Naive thymus-derived CD4-positive, alpha-beta T cell (primary cell): ENCODE data around the gene GPRC5C. TPM values are rescaled to one million over a fixed set of nuclear protein-coding genes. Genes with fewer than 3 reads are reported as not detected.

Experiments
- ATAC-seq: fragments of 150-1000 bp; cut with Tn5 transposase; 2 replicates; pipeline ENCODE4 v1.10.0; 2021; ENCODE audit warnings: mild to moderate bottlenecking, moderate library complexity
- CTCF ChIA-PET: fragments of 350-600 bp; sonication (Branson Sonifier 250); formaldehyde crosslinking; loops from one replicate; lab custom pipeline; 2021; ENCODE audit warnings: antibody characterized with exemption; lab: Charles Lee
- POLR2A ChIA-PET: fragments of 350-600 bp; sonication (Branson Sonifier 250); formaldehyde crosslinking; loops from one replicate; lab custom pipeline; 2021; ENCODE audit warnings: antibody characterized with exemption, inconsistent platforms; lab: Charles Lee
- DNase-seq, 9 donors: peaks; one replicate each; pipeline versions ENCODE4 v3.0.0 to v3.0.0-alpha.2; 2020 to 2022; ENCODE audit warnings: mixed read lengths in 1 of 9
- H3K27ac ChIP-seq: one replicate; pipeline ENCODE4 v1.7.0; 2013; ENCODE audit warnings: mild to moderate bottlenecking, low read depth, low read length, moderate library complexity
- H3K27me3 ChIP-seq, 2 donors: one replicate each; pipeline ENCODE4 v1.7.0; 2013; ENCODE audit warnings: low read length in 2 of 2, mild to moderate bottlenecking in 2 of 2, moderate library complexity in 2 of 2; ENCODE audit not compliant: control insufficient read depth in 2 of 2, insufficient read depth in 2 of 2
- H3K36me3 ChIP-seq, 3 experiments: 1 replicate in 2 of 3; 2 replicates in 1 of 3; pipeline ENCODE4 v1.7.0; 2013; ENCODE audit warnings: low read length in 3 of 3, mild to moderate bottlenecking in 3 of 3, moderate library complexity in 1 of 3; ENCODE audit not compliant: insufficient read depth in 3 of 3, control insufficient read depth in 2 of 3
- H3K4me1 ChIP-seq, 2 donors: one replicate each; pipeline ENCODE4 v1.7.0; 2013; ENCODE audit warnings: low read length in 2 of 2, mild to moderate bottlenecking in 2 of 2, moderate library complexity in 1 of 2; ENCODE audit not compliant: control insufficient read depth in 2 of 2, insufficient read depth in 2 of 2
- H3K4me3 ChIP-seq: 2 replicates; pipeline ENCODE4 v1.7.0; 2013; ENCODE audit warnings: mild to moderate bottlenecking, low read length
- H3K9me3 ChIP-seq, 3 experiments: 1 replicate in 2 of 3; 2 replicates in 1 of 3; pipeline ENCODE4 v1.7.0; 2013; ENCODE audit warnings: low read length in 3 of 3; ENCODE audit not compliant: control insufficient read depth in 2 of 3
- H3K27ac Mint-ChIP-seq, 9 donors: one replicate each; pipeline ENCODE4 v1.8.0; 2020 to 2022; ENCODE audit warnings: mixed read lengths in 9 of 9, mild to moderate bottlenecking in 8 of 9, moderate library complexity in 5 of 9, inconsistent platforms in 2 of 9
- H3K27me3 Mint-ChIP-seq, 5 donors: one replicate each; pipeline ENCODE4 v1.8.0; 2021 to 2022; ENCODE audit warnings: mixed read lengths in 5 of 5, mild to moderate bottlenecking in 1 of 5
- H3K36me3 Mint-ChIP-seq, 5 donors: one replicate each; pipeline ENCODE4 v1.8.0; 2020 to 2022; ENCODE audit warnings: mixed read lengths in 5 of 5, mild to moderate bottlenecking in 3 of 5, inconsistent platforms in 1 of 5
- H3K4me1 Mint-ChIP-seq, 7 donors: one replicate each; pipeline ENCODE4 v1.8.0; 2020 to 2022; ENCODE audit warnings: mixed read lengths in 7 of 7, mild to moderate bottlenecking in 3 of 7, inconsistent platforms in 1 of 7
- H3K4me3 Mint-ChIP-seq, 10 donors: one replicate each; pipeline ENCODE4 v1.8.0; 2020 to 2022; ENCODE audit warnings: mild to moderate bottlenecking in 10 of 10, mixed read lengths in 10 of 10, moderate library complexity in 6 of 10, inconsistent platforms in 2 of 10
- H3K9me3 Mint-ChIP-seq, 11 donors: one replicate each; pipeline ENCODE4 v1.8.0; 2020 to 2022; ENCODE audit warnings: mixed read lengths in 11 of 11, mild to moderate bottlenecking in 4 of 11, inconsistent platforms in 1 of 11, moderate library complexity in 1 of 11
- intact Hi-C, 2 donors: fragments of 100-400 bp; cut with micrococcal nuclease; formaldehyde crosslinking; loops; one replicate each; pipeline ENCODE4 v1.15.1; 2023
- polyA plus RNA-seq, 2 donors: library from polyadenylated mRNA; unstranded; fragments of 300-500 nt; fragmentation: Illumina TruSeq; gene quantifications; one replicate each; pipeline ENCODE4 v1.2.3, GENCODE V29; 2021
- total RNA-seq, 6 experiments: library from RNA in 5 of 6; stranded (reverse) in 5 of 6; gene quantifications; 1 replicate in 5 of 6; 2 replicates in 1 of 6; pipeline ENCODE4 v1.2.3 and lab custom pipeline; 2021 to 2026

The GPRC5C gene
- total and polyA plus RNA-seq, 7 experiments from 2014 or later: 0.13 to 1.9 (median 0.29) TPM; not detected in 4

- ChIA-PET POLR2A (no interaction called here), CTCF (interaction anchor here (1.7 kb wide), 1 partner anchor 13 kb away, joined by 4 read pairs; no protein-coding TSS in a partner anchor)
- Histone ChIP-seq H3K4me1 (peaks cover 16 to 55% of the 10 kb centered on the region in 2 donors), H3K4me3 (no peak overlapping the region), H3K27ac (no peak overlapping the region), H3K9me3 (no peaks in the 10 kb centered on the region), H3K36me3 (no peaks in the 10 kb centered on the region), H3K27me3 (no peaks in the 10 kb centered on the region)
- ATAC-seq: no peak
- Mint-ChIP-seq H3K4me3 (no peak overlapping the region), H3K27ac (no peak overlapping the region), H3K9me3 (no peaks in the 10 kb centered on the region), H3K36me3 (no peaks in the 10 kb centered on the region), H3K4me1 (peaks cover 4 to 49% (median 23%) of the 10 kb centered on the region in 7 donors), H3K27me3 (peaks cover 0 to 16% (median 0%) of the 10 kb centered on the region in 5 donors)
- no peak for DNase-seq
- intact Hi-C loops: loop anchor here in 1 of 2 donors (10.0 kb wide), 1 partner anchor 154 kb away; no protein-coding TSS in a partner anchor
These were observed 26.9 kb downstream of the GPRC5C start for GRCh38 chr17:74458835-74459234.

- peaks cover 0 to 16% (median 0%) of the 10 kb centered on the region in 5 donors for H3K27me3 Mint-ChIP-seq
- Histone ChIP-seq H3K4me3 (no peak overlapping the region), H3K4me1 (peaks cover 24 to 59% of the 10 kb centered on the region in 2 donors), H3K27ac (no peak overlapping the region), H3K36me3 (no peaks in the 10 kb centered on the region), H3K27me3 (no peaks in the 10 kb centered on the region), H3K9me3 (no peaks in the 10 kb centered on the region)
- peaks cover 4 to 49% (median 23%) of the 10 kb centered on the region in 7 donors for H3K4me1 Mint-ChIP-seq
- POLR2A ChIA-PET: no interaction called here
- no peaks in the 10 kb centered on the region for H3K36me3 Mint-ChIP-seq
- no peak overlapping the region for H3K27ac Mint-ChIP-seq
- H3K4me3 Mint-ChIP-seq: no peak overlapping the region
- intact Hi-C loops: loop anchor here in 1 of 2 donors (10.0 kb wide), 1 partner anchor 155 kb away; no protein-coding TSS in a partner anchor
- no peaks in the 10 kb centered on the region for H3K9me3 Mint-ChIP-seq
- ATAC-seq: no peak
- CTCF ChIA-PET: interaction anchor here (0.6 kb wide), 2 partner anchors 28 to 1262 kb away, joined by 3 to 5 read pairs; no protein-coding TSS in a partner anchor
- no peak for DNase-seq
These were observed 27.7 kb downstream of the GPRC5C start for GRCh38 chr17:74459622-74460021.

GRCh38 chr17:74460241-74460640, 28.4 kb downstream of the GPRC5C start:
- no peaks in the 10 kb centered on the region for H3K36me3 Mint-ChIP-seq
- Histone ChIP-seq H3K36me3 (no peaks in the 10 kb centered on the region), H3K9me3 (no peaks in the 10 kb centered on the region), H3K27me3 (no peaks in the 10 kb centered on the region), H3K4me3 (no peak overlapping the region), H3K27ac (no peak overlapping the region), H3K4me1 (peaks cover 30 to 65% of the 10 kb centered on the region in 2 donors)
- peaks cover 0 to 16% (median 0%) of the 10 kb centered on the region in 5 donors for H3K27me3 Mint-ChIP-seq
- H3K4me3 Mint-ChIP-seq: no peak overlapping the region
- intact Hi-C loops: no loop called here
- CTCF ChIA-PET: interaction anchor here (0.7 to 1.0 kb wide), 2 partner anchors 14 to 103 kb away, joined by 3 to 4 read pairs; no protein-coding TSS in a partner anchor
- POLR2A ChIA-PET: no interaction called here
- peak overlapping the region in 4 of 9 donors; percentile 27 to 52 (median 44) for H3K27ac Mint-ChIP-seq
- ATAC-seq (no peak), DNase-seq (no peak)
- H3K4me1 Mint-ChIP-seq: peaks cover 4 to 47% (median 23%) of the 10 kb centered on the region in 7 donors
- H3K9me3 Mint-ChIP-seq: no peaks in the 10 kb centered on the region

GRCh38 chr17:74460996-74461395, 29.1 kb downstream of the GPRC5C start:
- intact Hi-C loops: no loop called here
- Histone ChIP-seq H3K4me3 (no peak overlapping the region), H3K36me3 (no peaks in the 10 kb centered on the region), H3K27ac (no peak overlapping the region), H3K9me3 (no peaks in the 10 kb centered on the region), H3K4me1 (peaks cover 37 to 73% of the 10 kb centered on the region in 2 donors), H3K27me3 (no peaks in the 10 kb centered on the region)
- ChIA-PET POLR2A (no interaction called here), CTCF (interaction anchor here (0.6 to 1.0 kb wide), 3 partner anchors 13 to 104 kb away, joined by 3 to 4 read pairs (median 3); no protein-coding TSS in a partner anchor)
- Mint-ChIP-seq H3K4me1 (peaks cover 4 to 44% (median 19%) of the 10 kb centered on the region in 7 donors), H3K27me3 (peaks cover 0 to 15% (median 0%) of the 10 kb centered on the region in 5 donors), H3K36me3 (no peaks in the 10 kb centered on the region), H3K27ac (peak overlapping the region in 3 of 9 donors; percentile 7 to 68 (median 20)), H3K9me3 (no peaks in the 10 kb centered on the region), H3K4me3 (no peak overlapping the region)
- ATAC-seq (no peak), DNase-seq (no peak)

GRCh38 chr17:74461611-74462010, 29.7 kb downstream of the GPRC5C start:
- H3K27me3 Mint-ChIP-seq: peaks cover 0 to 14% (median 0%) of the 10 kb centered on the region in 5 donors
- H3K4me3 Mint-ChIP-seq: peak overlapping the region in 1 of 10 donors; percentile 12
- Histone ChIP-seq H3K4me1 (peaks cover 43 to 74% of the 10 kb centered on the region in 2 donors), H3K27me3 (no peaks in the 10 kb centered on the region), H3K27ac (no peak overlapping the region), H3K4me3 (no peak overlapping the region), H3K9me3 (no peaks in the 10 kb centered on the region), H3K36me3 (no peaks in the 10 kb centered on the region)
- POLR2A ChIA-PET: no interaction called here
- no peak for ATAC-seq
- peaks cover 0 to under 1% (median 0%) of the 10 kb centered on the region in 5 donors for H3K36me3 Mint-ChIP-seq
- H3K4me1 Mint-ChIP-seq: peaks cover 4 to 43% (median 17%) of the 10 kb centered on the region in 7 donors
- DNase-seq: no peak
- intact Hi-C loops: no loop called here
- CTCF ChIA-PET: interaction anchor here (0.6 kb wide), 1 partner anchor 16 kb away, joined by 3 read pairs; no protein-coding TSS in a partner anchor
- no peaks in the 10 kb centered on the region for H3K9me3 Mint-ChIP-seq
- peak overlapping the region in 2 of 9 donors; percentile 20 to 68 for H3K27ac Mint-ChIP-seq

GRCh38 chr17:74464730-74465377, 33.0 kb downstream of the GPRC5C start:
- no peak for DNase-seq
- Histone ChIP-seq H3K27me3 (no peaks in the 10 kb centered on the region), H3K9me3 (no peaks in the 10 kb centered on the region), H3K36me3 (no peaks in the 10 kb centered on the region), H3K4me1 (peaks cover 48 to 68% of the 10 kb centered on the region in 2 donors), H3K27ac (no peak overlapping the region), H3K4me3 (peak overlapping the region; percentile 66)
- Mint-ChIP-seq H3K36me3 (peaks cover 0 to 12% (median 0%) of the 10 kb centered on the region in 5 donors), H3K27me3 (peaks cover 0 to 5% (median 0%) of the 10 kb centered on the region in 5 donors), H3K4me1 (peaks cover 6 to 39% (median 21%) of the 10 kb centered on the region in 7 donors), H3K9me3 (no peaks in the 10 kb centered on the region), H3K4me3 (no peak overlapping the region), H3K27ac (no peak overlapping the region)
- ChIA-PET CTCF (no interaction called here), POLR2A (interaction anchor here (0.6 to 1.4 kb wide), 3 partner anchors 12 to 83 kb away, joined by 3 read pairs; no protein-coding TSS in a partner anchor)
- intact Hi-C loops: no loop called here
- no peak for ATAC-seq
